AG09309 (cell line): ENCODE measurements around the gene CEP68.

Source experiments
- DNase-seq: peaks from one replicate; pipeline ENCODE4 v3.0.0-alpha.2; 2010; ENCODE audit warnings: low read depth
- H3K4me3 ChIP-seq: 2 replicates; pipeline ENCODE4 v1.5.1; 2011; ENCODE audit warnings: mild to moderate bottlenecking, low read depth, low read length, moderate library complexity; ENCODE audit not compliant: control insufficient read depth
- CTCF ChIP-seq: IDR thresholded peaks from 2 replicates; pipeline ENCODE4 v1.5.1; 2011; ENCODE audit warnings: mild to moderate bottlenecking, low read depth, low read length, inconsistent platforms; ENCODE audit not compliant: insufficient read depth, control insufficient read depth; ENCODE audit errors: missing control alignments

Gene CEP68

GRCh38 chr2:65134158-65134557 lies 77.9 kb downstream of the CEP68 start:
- no peak overlapping the region for H3K4me3 ChIP-seq
- no peak for TF ChIP-seq CTCF
- DNase-seq, result no peak

- DNase-seq, result no peak
- no peak for TF ChIP-seq CTCF
- no peak overlapping the region for H3K4me3 ChIP-seq
These were observed 80.0 kb downstream of the CEP68 start for GRCh38 chr2:65136253-65136652.
